HepG2 (cell line): Measurements from ENCODE around the gene ZFYVE28. TPM values are rescaled to one million over a fixed set of nuclear protein-coding genes. Genes with fewer than 3 reads are reported as not detected.

Source experiments
- FUBP1 ChIP-seq: sonication (generic); formaldehyde crosslinking; IDR thresholded peaks from 2 replicates; pipeline ENCODE4 v1.5.1; 2020; ENCODE audit warnings: missing genetic modification reagents, mild to moderate bottlenecking, borderline replicate concordance
- JUNB ChIP-seq: sonication (generic); formaldehyde crosslinking; IDR thresholded peaks from 2 replicates; pipeline ENCODE4 v1.8.0; 2022; ENCODE audit warnings: missing genetic modification reagents, mild to moderate bottlenecking, borderline replicate concordance
- MEF2D ChIP-seq: sonication (generic); formaldehyde crosslinking; IDR thresholded peaks from 2 replicates; pipeline ENCODE4 v1.5.1; 2020; ENCODE audit warnings: mild to moderate bottlenecking, missing genetic modification reagents
- REL ChIP-seq: sonication (generic); formaldehyde crosslinking; conservative IDR thresholded peaks from 2 replicates; pipeline ENCODE4 v1.8.0; 2022; ENCODE audit warnings: mild to moderate bottlenecking, missing genetic modification reagents, moderate library complexity
- RORA ChIP-seq: sonication (generic); formaldehyde crosslinking; IDR thresholded peaks from 2 replicates; pipeline ENCODE4 v1.5.0; 2020; ENCODE audit warnings: mild to moderate bottlenecking, missing genetic modification reagents, moderate library complexity
- SNAPC5 ChIP-seq: sonication (generic); formaldehyde crosslinking; IDR thresholded peaks from 2 replicates; pipeline ENCODE4 v1.8.1; 2023; ENCODE audit warnings: mild to moderate bottlenecking, missing genetic modification reagents, borderline replicate concordance
- TARDBP ChIP-seq: sonication (generic); formaldehyde crosslinking; IDR thresholded peaks from 2 replicates; pipeline ENCODE4 v1.8.0; 2022; ENCODE audit warnings: mild to moderate bottlenecking, missing genetic modification reagents
- TBP ChIP-seq: sonication (generic); formaldehyde crosslinking; IDR thresholded peaks from 2 replicates; pipeline ENCODE4 v1.5.0; 2020; ENCODE audit warnings: missing genetic modification reagents
- UBTF ChIP-seq: sonication (generic); formaldehyde crosslinking; IDR thresholded peaks from 2 replicates; pipeline ENCODE4 v1.4.0; 2020; ENCODE audit warnings: mild to moderate bottlenecking, missing genetic modification reagents
- USF2 ChIP-seq, 2 experiments: sonication (generic) in 1 of 2; formaldehyde crosslinking in 1 of 2; IDR thresholded peaks; 2 replicates each; pipeline versions ENCODE4 v1.5.1 to v1.6.1; 2011 to 2020; ENCODE audit warnings: borderline replicate concordance in 1 of 2, low read depth in 1 of 2, low read length in 1 of 2, mild to moderate bottlenecking in 1 of 2, missing genetic modification reagents in 1 of 2, moderate library complexity in 1 of 2
- ZNF121 ChIP-seq: sonication (generic); formaldehyde crosslinking; IDR thresholded peaks from 2 replicates; pipeline ENCODE4 v1.5.0; 2020; ENCODE audit warnings: mild to moderate bottlenecking, missing genetic modification reagents
- ZNF605 ChIP-seq: sonication (generic); formaldehyde crosslinking; IDR thresholded peaks from 2 replicates; pipeline ENCODE4 v1.8.0; 2022; ENCODE audit warnings: mild to moderate bottlenecking, missing genetic modification reagents
- ZSCAN30 ChIP-seq: sonication (generic); formaldehyde crosslinking; IDR thresholded peaks from 2 replicates; pipeline ENCODE4 v1.5.0; 2020; ENCODE audit warnings: mild to moderate bottlenecking, missing genetic modification reagents
- polyA plus RNA-seq, 8 experiments: library from polyadenylated mRNA; depleted of rRNA in 3 of 8; stranded (reverse) in 7 of 8; unstranded in 1 of 8; fragments of >200 nt; fragmentation: Illumina TruSeq in 4 of 8; extraction: Trizol in 4 of 8; gene quantifications; 2 replicates each; pipeline versions ENCODE4 v1.2.1 to v1.2.3, GENCODE V29; 2011 to 2016; ENCODE audit warnings: low read depth in 4 of 8, missing spikeins in 1 of 8, mixed read lengths in 1 of 8; ENCODE audit not compliant: insufficient read depth in 1 of 8
- total RNA-seq, 5 experiments: library from RNA; depleted of rRNA; stranded (reverse); fragments of >200 nt; fragmentation: Illumina TruSeq; extraction: Trizol; gene quantifications; 2 replicates each; pipeline ENCODE4 v1.2.3, GENCODE V29; 2016; ENCODE audit warnings: low read depth in 1 of 5

Gene ZFYVE28
- total and polyA plus RNA-seq, 2 of the 13 experiments (the other 11 are each of a cell fraction or from before 2014, with no cell fraction given): 0.12 to 0.22 TPM

- TF ChIP-seq RORA (CRISPR knock-in tag): no peak
- no peak for TF ChIP-seq USF2 (IDR thresholded peaks at IDR 0.05; ENCODE audit: low read depth, low read length)
- TF ChIP-seq USF2 (CRISPR knock-in tag; IDR thresholded peaks at IDR 0.05; ENCODE audit: borderline replicate concordance): peak; percentile 33; the same call in 1 of the 2 replicates
- TF ChIP-seq MEF2D (CRISPR knock-in tag): no peak
- no peak for TF ChIP-seq TBP (CRISPR knock-in tag)
- no peak for TF ChIP-seq ZSCAN30
- no peak for TF ChIP-seq TARDBP (CRISPR knock-in tag)
- TF ChIP-seq JUNB (CRISPR knock-in tag): no peak
- TF ChIP-seq ZNF121 (CRISPR knock-in tag): no peak
- no peak for TF ChIP-seq REL (CRISPR knock-in tag)
- TF ChIP-seq FUBP1 (CRISPR knock-in tag): no peak
- TF ChIP-seq SNAPC5: no peak
- TF ChIP-seq ZNF605 (CRISPR knock-in tag): no peak
- TF ChIP-seq UBTF: peak; percentile 28; the same call in 1 of the 2 replicates
These were observed 39.2 kb upstream of the ZFYVE28 start (continued) for GRCh38 chr4:2457481-2458295.
